GM19372 (cell line): ENCODE data around the gene PAX7.
"Not testable (repeated sequence)": the region's sequence is repeated elsewhere in the genome, so short reads cannot be mapped to it uniquely, and the experiment has no call there.

Source experiments
- ATAC-seq: cut with Tn5 transposase; IDR thresholded peaks from one replicate; pipeline ENCODE4 v1.9.1; 2021; ENCODE audit warnings: mild to moderate bottlenecking, low read depth, moderate library complexity; ENCODE audit not compliant: unreplicated experiment

PAX7 gene

GRCh38 chr1:18694289-18694688 is 63.6 kb downstream of the PAX7 start:
- ATAC-seq = not testable (repeated sequence)

- no peak for ATAC-seq
Measured at GRCh38 chr1:18697541-18697940, 66.9 kb downstream of the PAX7 start.

GRCh38 chr1:18700530-18700929 is 69.9 kb downstream of the PAX7 start:
- no peak for ATAC-seq

DNA sequence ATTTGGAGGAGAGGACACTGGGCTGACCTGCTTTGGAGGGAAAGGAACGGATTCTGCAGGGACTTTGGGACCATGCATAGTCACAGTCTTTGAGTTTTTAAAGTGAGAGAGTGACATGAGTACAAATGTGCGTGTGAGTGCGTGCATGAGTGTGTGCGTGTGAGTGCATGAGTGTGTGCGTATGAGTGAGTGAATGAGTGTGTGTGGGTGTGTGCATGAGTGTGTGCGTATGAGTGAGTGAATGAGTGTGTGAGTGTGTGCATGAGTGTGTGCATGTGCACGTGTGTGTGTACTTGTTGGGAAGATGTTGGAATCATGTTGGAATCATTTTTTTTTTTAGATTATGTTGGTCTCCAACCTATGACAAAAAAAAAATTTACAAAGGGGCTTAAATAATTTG is 70.5 kb downstream of the PAX7 start:
- no peak for ATAC-seq

DNA sequence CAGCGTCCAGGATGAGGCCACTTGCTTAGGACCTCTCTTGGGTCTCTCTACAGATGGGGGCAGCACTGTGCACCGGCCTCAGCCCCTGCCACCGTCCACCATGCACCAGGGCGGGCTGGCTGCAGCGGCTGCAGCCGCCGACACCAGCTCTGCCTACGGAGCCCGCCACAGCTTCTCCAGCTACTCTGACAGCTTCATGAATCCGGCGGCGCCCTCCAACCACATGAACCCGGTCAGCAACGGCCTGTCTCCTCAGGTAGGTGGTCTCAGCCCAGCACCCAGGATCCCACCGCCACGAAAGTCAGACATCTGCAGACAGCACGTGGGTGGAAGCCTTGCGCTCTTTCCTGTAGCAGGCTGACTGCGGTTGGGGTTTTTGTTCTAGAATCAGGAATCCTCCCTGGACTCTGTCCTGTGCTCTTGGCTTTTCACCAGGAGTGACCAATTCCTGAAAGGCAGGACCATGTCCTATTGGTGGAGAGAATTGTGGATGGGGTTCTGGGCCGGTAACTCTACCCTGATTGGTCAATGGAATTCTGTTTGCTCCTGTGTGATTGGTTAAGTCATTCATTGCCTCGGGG is 72.5 kb downstream of the PAX7 start:
- ATAC-seq = no peak

DNA sequence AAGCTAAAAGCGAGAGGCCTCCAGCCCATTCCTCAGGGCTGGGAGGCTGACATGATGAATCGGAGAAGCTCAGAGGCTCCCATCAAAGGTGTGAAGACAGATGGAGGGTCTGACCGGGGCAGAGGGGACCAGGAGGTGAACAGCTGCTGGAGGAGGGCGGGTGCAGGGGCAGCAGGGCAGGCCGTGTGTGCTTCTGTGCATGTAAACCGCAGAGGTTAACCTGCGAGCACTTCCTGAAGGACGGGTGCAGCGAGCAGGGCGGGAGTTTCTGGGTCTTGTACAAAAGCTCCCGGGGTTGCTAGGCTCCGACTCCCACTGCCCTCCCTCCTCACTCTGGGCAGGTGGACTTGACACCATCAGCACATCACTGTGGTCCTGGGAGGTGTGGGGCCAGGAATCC is 75.2 kb downstream of the PAX7 start:
- ATAC-seq = no peak

- ATAC-seq = no peak
Measured at GRCh38 chr1:18707696-18708257, 77.1 kb downstream of the PAX7 start.

- no peak for ATAC-seq
Measured at GRCh38 chr1:18710002-18710401, 79.4 kb downstream of the PAX7 start.

- no peak for ATAC-seq
Measured at GRCh38 chr1:18711003-18711402, 80.4 kb downstream of the PAX7 start.

DNA sequence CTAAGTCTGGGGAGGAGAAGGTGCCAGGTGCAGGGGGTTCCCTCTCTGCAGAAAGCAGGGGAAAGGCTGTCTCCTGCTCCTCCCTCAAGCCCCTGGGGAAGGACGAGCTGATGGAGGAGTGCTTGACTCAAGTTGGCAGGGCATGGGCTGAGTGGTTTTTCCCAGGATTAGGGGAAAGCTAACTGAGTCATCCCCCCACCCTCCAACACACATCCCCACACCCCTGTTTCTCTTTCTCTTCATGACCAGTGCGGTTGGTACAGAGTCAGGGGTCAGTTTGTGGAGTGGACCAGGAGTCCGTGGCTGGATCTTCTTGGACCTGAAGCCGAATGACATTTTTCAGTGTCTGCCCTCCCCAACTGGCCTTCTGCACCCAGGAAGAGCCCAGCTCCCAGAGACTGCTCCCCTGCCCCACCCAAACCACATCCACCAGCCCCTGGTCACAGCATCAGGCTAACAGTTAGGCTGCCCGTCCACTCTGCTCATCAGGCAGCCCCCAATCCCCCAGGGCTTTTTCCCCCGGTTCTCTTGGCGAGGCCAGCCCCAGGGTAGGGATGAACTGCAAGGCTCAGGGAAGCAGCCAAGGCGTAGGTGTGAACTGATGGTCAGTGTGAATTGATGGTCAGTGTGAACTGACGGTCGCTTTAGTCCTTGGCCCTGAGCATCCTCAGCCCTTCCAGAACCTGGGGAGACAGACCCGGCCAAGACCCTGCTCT is 81.0 kb downstream of the PAX7 start:
- no peak for ATAC-seq

GRCh38 chr1:18712252-18712600 is 81.6 kb downstream of the PAX7 start:
- ATAC-seq = no peak

GRCh38 chr1:18714404-18715175 is 83.9 kb downstream of the PAX7 start:
- no peak for ATAC-seq

GRCh38 chr1:18716112-18716784 is 85.6 kb downstream of the PAX7 start:
- no peak for ATAC-seq

DNA sequence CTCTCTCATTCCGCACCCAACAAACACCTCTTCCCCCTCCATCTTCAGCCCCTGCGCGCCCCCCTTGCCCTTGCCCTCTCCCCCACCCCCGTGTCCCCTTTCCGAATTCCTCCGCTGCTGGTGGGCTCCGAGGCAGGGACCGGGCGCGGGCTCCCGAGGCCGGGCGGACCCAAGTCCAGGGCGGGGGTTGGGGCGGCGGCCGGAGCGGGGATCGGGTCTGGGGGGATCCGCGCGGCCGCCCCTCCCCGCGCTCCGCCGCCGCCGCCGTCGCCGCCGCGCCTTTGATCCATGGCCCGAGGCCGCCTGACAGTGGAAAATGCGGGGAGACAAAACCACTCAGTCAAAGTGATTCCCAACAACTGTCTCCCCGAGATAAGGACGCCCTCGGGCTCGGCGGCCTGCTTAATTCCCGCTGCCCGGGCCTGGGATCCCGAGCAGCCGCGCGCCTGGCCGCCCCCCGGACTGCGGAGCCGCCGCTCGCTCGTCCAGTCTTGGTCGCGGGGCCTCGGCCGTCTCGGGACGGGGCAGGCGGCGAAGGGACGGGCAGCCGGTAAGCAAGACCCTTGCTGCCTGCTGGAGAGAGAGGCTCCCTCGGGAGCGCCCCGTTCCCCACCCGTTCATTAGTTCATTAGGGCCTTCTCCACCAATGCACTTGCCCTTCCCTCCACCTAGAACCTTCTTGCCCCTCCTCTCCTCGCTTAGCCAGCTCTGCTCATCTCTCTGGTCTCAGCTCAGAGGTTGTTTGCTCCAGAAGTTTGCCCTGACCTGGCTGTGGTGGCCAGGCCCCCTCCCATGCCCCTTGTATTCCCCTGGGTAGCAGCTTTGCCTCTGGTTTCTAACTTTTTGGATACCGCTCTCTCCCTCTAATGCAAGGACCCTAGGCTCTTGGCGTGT is 86.4 kb downstream of the PAX7 start:
- ATAC-seq = no peak

- ATAC-seq = no peak
Measured at GRCh38 chr1:18719786-18720451, 89.3 kb downstream of the PAX7 start.

DNA sequence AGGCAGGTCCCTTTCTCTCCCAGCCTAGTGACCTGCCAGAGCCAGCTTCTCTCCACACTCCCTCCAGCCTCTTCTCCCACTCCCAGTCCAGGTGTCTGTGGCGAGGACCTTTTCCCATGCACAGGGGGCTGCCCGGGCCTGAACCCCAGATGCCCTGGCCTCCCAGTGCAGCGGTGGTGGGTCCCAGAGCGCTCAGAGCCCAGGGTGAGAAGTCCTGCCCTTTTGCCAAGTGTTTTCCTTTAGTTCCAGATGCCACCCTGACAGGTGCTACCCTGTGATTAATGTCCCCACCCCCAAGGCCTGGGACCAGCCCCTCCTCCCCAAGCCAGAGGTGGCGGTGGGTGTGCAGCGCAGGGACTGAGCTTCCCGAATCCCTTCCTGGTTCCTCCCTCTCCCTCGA is 90.4 kb downstream of the PAX7 start:
- no peak for ATAC-seq

- no peak for ATAC-seq
Measured at GRCh38 chr1:18721776-18722175, 91.1 kb downstream of the PAX7 start.

- no peak for ATAC-seq
Measured at GRCh38 chr1:18722270-18722669, 91.6 kb downstream of the PAX7 start.

DNA sequence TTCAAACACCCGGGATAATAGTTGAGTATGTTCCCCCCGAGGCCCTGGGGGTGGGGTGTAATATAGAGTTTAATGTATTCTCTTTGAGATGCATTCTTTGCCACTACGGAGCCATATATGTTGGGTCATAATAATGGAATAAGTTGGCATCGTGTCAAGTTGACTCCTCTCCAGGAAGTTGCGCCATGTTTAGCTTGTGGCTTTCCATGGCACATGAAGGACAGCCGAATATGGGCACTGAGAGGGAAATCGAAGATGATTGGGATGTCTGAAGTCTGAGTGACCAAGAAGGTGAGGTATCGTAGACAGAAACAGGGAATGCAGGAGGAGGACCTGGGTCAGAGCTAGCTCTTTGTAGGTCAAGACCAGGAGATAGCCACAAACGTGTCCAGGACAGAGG is 92.6 kb downstream of the PAX7 start:
- no peak for ATAC-seq
